GM23338 (cell line): ENCODE data around the gene ARID1B. TPM values are rescaled to one million over a fixed set of nuclear protein-coding genes. Genes with fewer than 3 reads are reported as not detected.
A peak's percentile ranks its signal among the peaks of the same experiment; 100 is the strongest.

Experiments used
- ATAC-seq: fragments of 200-7000 bp; cut with Tn5 transposase; 3 replicates; pipeline ENCODE4 v1.9.1; 2020
- DNase-seq: peaks from one replicate; pipeline ENCODE4 v3.0.0-alpha.2; 2015; ENCODE audit warnings: low spot score
- H2AFZ ChIP-seq: fragments of 200-600 bp; sonication (generic); 2 replicates; pipeline ENCODE4 v1.8.0; 2016; ENCODE audit warnings: antibody characterized with exemption, mild to moderate bottlenecking, moderate library complexity
- H3F3A ChIP-seq: fragments of 200-600 bp; sonication (generic); replicated peaks from 2 replicates; pipeline ENCODE4 v1.8.0; 2017; ENCODE audit warnings: antibody characterized with exemption, mixed run types, low read depth
- H3K27ac ChIP-seq: fragments of 200-600 bp; sonication (generic); 2 replicates; pipeline ENCODE4 v1.6.1; 2016; ENCODE audit warnings: low read depth
- H3K27me3 ChIP-seq: fragments of 200-600 bp; sonication (generic); 2 replicates; pipeline ENCODE4 v1.8.0; 2016; ENCODE audit warnings: mild to moderate bottlenecking, mixed run types, moderate library complexity; ENCODE audit not compliant: insufficient read depth
- H3K36me3 ChIP-seq: fragments of 200-600 bp; sonication (generic); 2 replicates; pipeline ENCODE4 v1.8.0; 2016; ENCODE audit warnings: mild to moderate bottlenecking; ENCODE audit not compliant: insufficient read depth
- H3K4me1 ChIP-seq: fragments of 200-600 bp; sonication (generic); 2 replicates; pipeline ENCODE4 v1.8.0; 2016; ENCODE audit warnings: mild to moderate bottlenecking, moderate library complexity; ENCODE audit not compliant: insufficient read depth
- H3K4me2 ChIP-seq: fragments of 200-600 bp; sonication (generic); 2 replicates; pipeline ENCODE4 v1.7.1; 2017; ENCODE audit warnings: mixed run types
- H3K4me3 ChIP-seq: fragments of 200-600 bp; sonication (generic); 2 replicates; pipeline ENCODE4 v1.6.1; 2016; ENCODE audit warnings: mixed run types
- H3K79me2 ChIP-seq: fragments of 200-600 bp; sonication (generic); replicated peaks from 2 replicates; pipeline ENCODE4 v1.8.0; 2017; ENCODE audit warnings: mild to moderate bottlenecking; ENCODE audit not compliant: insufficient read depth
- H3K9me2 ChIP-seq: fragments of 200-600 bp; sonication (generic); 2 replicates; pipeline ENCODE4 v1.8.0; 2017; ENCODE audit not compliant: insufficient read depth
- H4K20me1 ChIP-seq: fragments of 200-600 bp; sonication (generic); replicated peaks from 2 replicates; pipeline ENCODE4 v1.8.0; 2017; ENCODE audit warnings: mild to moderate bottlenecking; ENCODE audit not compliant: insufficient read depth
- H3K27ac Mint-ChIP-seq: 2 replicates; pipeline ENCODE4 v1.8.0; 2020; ENCODE audit warnings: inconsistent platforms, mild to moderate bottlenecking, moderate library complexity, mixed read lengths
- H3K27me3 Mint-ChIP-seq: 3 replicates; pipeline ENCODE4 v1.8.0; 2022; ENCODE audit warnings: low read depth, mild to moderate bottlenecking, moderate library complexity, mixed read lengths, inconsistent platforms; ENCODE audit not compliant: insufficient read depth, poor library complexity
- H3K36me3 Mint-ChIP-seq: 3 replicates; pipeline ENCODE4 v1.8.0; 2021; ENCODE audit warnings: low read depth, mild to moderate bottlenecking, inconsistent platforms, moderate library complexity, mixed read lengths
- H3K4me1 Mint-ChIP-seq: 3 replicates; pipeline ENCODE4 v1.8.0; 2020; ENCODE audit warnings: mild to moderate bottlenecking, inconsistent platforms, mixed read lengths
- H3K4me3 Mint-ChIP-seq: 3 replicates; pipeline ENCODE4 v1.8.0; 2021; ENCODE audit warnings: moderate library complexity, mild to moderate bottlenecking, inconsistent platforms, mixed read lengths
- H3K9me3 Mint-ChIP-seq: 3 replicates; pipeline ENCODE4 v1.8.0; 2020; ENCODE audit warnings: moderate library complexity, mild to moderate bottlenecking, inconsistent platforms, mixed read lengths
- CREB1 ChIP-seq: fragments of 250-450 bp; sonication (Bioruptor Pico); IDR thresholded peaks from 2 replicates; pipeline ENCODE4 v1.5.0; 2020; ENCODE audit warnings: low read depth, mild to moderate bottlenecking, moderate library complexity
- CTCF ChIP-seq, 2 experiments: fragments of 200-600 bp in 1 of 2; sonication (generic) in 1 of 2; conservative IDR thresholded peaks; 2 replicates each; pipeline versions ENCODE4 v1.5.1 to v1.6.1; 2016 to 2017; ENCODE audit warnings: antibody characterized with exemption in 2 of 2, low read depth in 2 of 2, mild to moderate bottlenecking in 2 of 2, moderate library complexity in 1 of 2
- ETS1 ChIP-seq: IDR thresholded peaks from 2 replicates; pipeline ENCODE4 v1.6.1; 2016; ENCODE audit warnings: antibody characterized with exemption
- EZH2 ChIP-seq: fragments of 200-600 bp; sonication (generic); IDR thresholded peaks from one replicate; pipeline ENCODE4 v1.8.0; 2017; ENCODE audit warnings: antibody characterized with exemption, mild to moderate bottlenecking, low read depth; ENCODE audit not compliant: unreplicated experiment
- EZH2phosphoT487 ChIP-seq: fragments of 200-600 bp; sonication (generic); IDR thresholded peaks from one replicate; pipeline ENCODE4 v1.8.1; 2018; ENCODE audit warnings: antibody characterized with exemption; ENCODE audit not compliant: unreplicated experiment
- JUNB ChIP-seq: IDR thresholded peaks from one replicate; pipeline ENCODE4 v1.6.1; 2016; ENCODE audit warnings: antibody characterized with exemption; ENCODE audit not compliant: unreplicated experiment
- NANOG ChIP-seq: IDR thresholded peaks from 2 replicates; pipeline ENCODE4 v1.6.1; 2016; ENCODE audit warnings: antibody characterized with exemption, borderline replicate concordance
- POLR2AphosphoS5 ChIP-seq: IDR thresholded peaks from 2 replicates; pipeline ENCODE4 v1.6.1; 2016; ENCODE audit warnings: antibody characterized with exemption, low read depth
- REST ChIP-seq: IDR thresholded peaks from one replicate; pipeline ENCODE4 v1.6.1; 2018; ENCODE audit warnings: antibody characterized with exemption; ENCODE audit not compliant: unreplicated experiment
- STAT1 ChIP-seq: IDR thresholded peaks from one replicate; pipeline ENCODE4 v1.6.1; 2016; ENCODE audit warnings: antibody characterized with exemption; ENCODE audit not compliant: unreplicated experiment
- ZNF114 ChIP-seq: fragments of 250-450 bp; sonication (Bioruptor Pico); IDR thresholded peaks from 2 replicates; pipeline ENCODE4 v1.5.0; 2020; ENCODE audit warnings: mild to moderate bottlenecking, moderate library complexity
- ZNF331 ChIP-seq: fragments of 250-450 bp; sonication (Bioruptor Pico); IDR thresholded peaks from 2 replicates; pipeline ENCODE4 v1.5.0; 2020; ENCODE audit warnings: low read depth, mild to moderate bottlenecking, moderate library complexity
- ZNF462 ChIP-seq: fragments of 250-450 bp; sonication (Bioruptor Pico); IDR thresholded peaks from 2 replicates; pipeline ENCODE4 v1.5.0; 2020; ENCODE audit warnings: mild to moderate bottlenecking, moderate library complexity
- polyA plus RNA-seq: library from polyadenylated mRNA; unstranded; fragments of >200 nt; fragmentation: Nextera tagmentation; extraction: Ambion mirVana; gene quantifications from 2 replicates; pipeline ENCODE4 v1.2.1, GENCODE V29; 2016
- total RNA-seq: library from RNA; depleted of rRNA; stranded (reverse); fragments of >200 nt; shearing (Covaris generic); gene quantifications from 2 replicates; pipeline ENCODE4 v1.2.3, GENCODE V29; 2014

The ARID1B gene
- total and polyA plus RNA-seq, 2 experiments from 2014 or later = 59.3 to 72.2 TPM

GRCh38 chr6:156807795-156808194 is 30.6 kb downstream of the ARID1B start:
- Mint-ChIP-seq H3K27ac (peak overlapping the region; percentile 21; the same call in 1 of the 2 replicates), H3K36me3 (peaks cover 8% of the 10 kb centered on the region), H3K9me3 (0 out of 3 replicates have a peak, but pooled peaks cover 2% of the 10 kb centered on the region), H3K4me3 (no peak overlapping the region), H3K4me1 (peaks cover 56% of the 10 kb centered on the region), H3K27me3 (peaks cover 8% of the 10 kb centered on the region)
- DNase-seq = no peak
- no peak for ATAC-seq
- no peaks in the 10 kb centered on the region for H3K9me2 ChIP-seq
- peaks cover 30% of the 10 kb centered on the region for H3K4me1 ChIP-seq
- no peaks in the 10 kb centered on the region for H3K36me3 ChIP-seq
- no peak for TF ChIP-seq EZH2phosphoT487
- no peak for TF ChIP-seq CREB1
- no peak for TF ChIP-seq NANOG
- no peak for TF ChIP-seq EZH2
- no peak for TF ChIP-seq CTCF (conservative IDR thresholded peaks at IDR 0.05; ENCODE audit: low read depth in 2 of 2)
- TF ChIP-seq STAT1 = no peak
- no peak for TF ChIP-seq ZNF331 (CRISPR knock-in tag)
- TF ChIP-seq REST = no peak
- TF ChIP-seq ZNF114 (CRISPR knock-in tag) = no peak
- no peak for TF ChIP-seq JUNB
- no peak for TF ChIP-seq ETS1
- no peak for TF ChIP-seq POLR2AphosphoS5
- TF ChIP-seq ZNF462 (CRISPR knock-in tag) = no peak
- no peak overlapping the region for H3K27ac ChIP-seq
- no peaks in the 10 kb centered on the region for H3F3A ChIP-seq
- H3K79me2 ChIP-seq = peaks cover 100% of the 10 kb centered on the region
- no peak overlapping the region for H2AFZ ChIP-seq
- no peaks in the 10 kb centered on the region for H3K27me3 ChIP-seq
- 0 out of 2 replicates have a peak overlapping the region, but pooled peaks have one; percentile 29 for H3K4me2 ChIP-seq
- H4K20me1 ChIP-seq = peaks cover 37% of the 10 kb centered on the region
- no peak overlapping the region for H3K4me3 ChIP-seq
